SU-DHL-6 (cell line): ENCODE data around the gene SPSB1.

Experiments used
- H2AFZ ChIP-seq: fragments of 200-600 bp; sonication (generic); 2 replicates; pipeline ENCODE4 v1.6.1; 2014; ENCODE audit warnings: low read depth, mild to moderate bottlenecking, moderate library complexity, mixed read lengths, antibody characterized with exemption, low read length; ENCODE audit not compliant: severe bottlenecking
- H3F3A ChIP-seq: fragments of 200-600 bp; shearing (Covaris generic); 2 replicates; pipeline ENCODE4 v1.6.0; 2016; ENCODE audit warnings: antibody characterized with exemption, mild to moderate bottlenecking; ENCODE audit not compliant: insufficient read depth
- H3K27ac ChIP-seq: fragments of 200-600 bp; sonication (generic); 2 replicates; pipeline ENCODE4 v1.5.1; 2016; ENCODE audit warnings: low read depth, mild to moderate bottlenecking, low read length, moderate library complexity, mixed read lengths
- H3K27me3 ChIP-seq: fragments of 200-600 bp; sonication (generic), shearing (Covaris generic); 2 replicates; pipeline ENCODE4 v1.6.0; 2014; ENCODE audit warnings: mild to moderate bottlenecking, low read length
- H3K36me3 ChIP-seq: fragments of 200-600 bp; sonication (generic); 2 replicates; pipeline ENCODE4 v1.6.1; 2014; ENCODE audit warnings: mild to moderate bottlenecking, low read length, mixed read lengths
- H3K4me2 ChIP-seq: fragments of 300-600, 200-600 bp; shearing (Covaris generic), sonication (generic); 2 replicates; pipeline ENCODE4 v1.6.0; 2014; ENCODE audit warnings: low read length, low read depth, mild to moderate bottlenecking; ENCODE audit not compliant: poor library complexity, severe bottlenecking
- H3K4me3 ChIP-seq: fragments of 200-600 bp; sonication (generic); 2 replicates; pipeline ENCODE4 v1.5.1; 2014; ENCODE audit warnings: antibody characterized with exemption, low read length, mild to moderate bottlenecking, mixed read lengths; ENCODE audit not compliant: insufficient read depth, poor library complexity, severe bottlenecking
- H3K79me2 ChIP-seq: fragments of 200-600 bp; sonication (generic); 2 replicates; pipeline ENCODE4 v1.6.1; 2014; ENCODE audit warnings: mild to moderate bottlenecking, low read length, moderate library complexity; ENCODE audit not compliant: insufficient read depth
- H3K9ac ChIP-seq: fragments of 200-600 bp; sonication (generic); 2 replicates; pipeline ENCODE4 v1.7.0; 2014; ENCODE audit warnings: mild to moderate bottlenecking, low read length
- H3K9me2 ChIP-seq: fragments of 200-600 bp; sonication (generic); replicated peaks from 2 replicates; pipeline ENCODE4 v1.6.1; 2014; ENCODE audit warnings: low read length; ENCODE audit not compliant: insufficient read depth
- H3K9me3 ChIP-seq: fragments of 200-600 bp; sonication (generic); 2 replicates; pipeline ENCODE4 v1.6.1; 2014; ENCODE audit warnings: low read length, mixed read lengths; ENCODE audit not compliant: insufficient read depth
- H4K20me1 ChIP-seq: fragments of 200-600 bp; sonication (generic); 2 replicates; pipeline ENCODE4 v1.6.1; 2014; ENCODE audit warnings: low read depth, mild to moderate bottlenecking, antibody characterized with exemption, low read length, moderate library complexity, mixed read lengths
- EZH2phosphoT487 ChIP-seq: fragments of 200-600 bp; sonication (generic), shearing (Covaris generic); conservative IDR thresholded peaks from 2 replicates; pipeline ENCODE4 v1.6.1; 2018; ENCODE audit warnings: mild to moderate bottlenecking, antibody characterized with exemption, low read length, moderate library complexity, mixed read lengths
- TF ChIP-seq, protein P1 (sequence below): fragments of 200-600 bp; sonication (generic); IDR thresholded peaks from one replicate; pipeline ENCODE4 v1.5.1; 2017; ENCODE audit warnings: antibody characterized with exemption, mild to moderate bottlenecking, low read length, moderate library complexity; ENCODE audit not compliant: insufficient read depth, poor library complexity, severe bottlenecking

Gene SPSB1

DNA sequence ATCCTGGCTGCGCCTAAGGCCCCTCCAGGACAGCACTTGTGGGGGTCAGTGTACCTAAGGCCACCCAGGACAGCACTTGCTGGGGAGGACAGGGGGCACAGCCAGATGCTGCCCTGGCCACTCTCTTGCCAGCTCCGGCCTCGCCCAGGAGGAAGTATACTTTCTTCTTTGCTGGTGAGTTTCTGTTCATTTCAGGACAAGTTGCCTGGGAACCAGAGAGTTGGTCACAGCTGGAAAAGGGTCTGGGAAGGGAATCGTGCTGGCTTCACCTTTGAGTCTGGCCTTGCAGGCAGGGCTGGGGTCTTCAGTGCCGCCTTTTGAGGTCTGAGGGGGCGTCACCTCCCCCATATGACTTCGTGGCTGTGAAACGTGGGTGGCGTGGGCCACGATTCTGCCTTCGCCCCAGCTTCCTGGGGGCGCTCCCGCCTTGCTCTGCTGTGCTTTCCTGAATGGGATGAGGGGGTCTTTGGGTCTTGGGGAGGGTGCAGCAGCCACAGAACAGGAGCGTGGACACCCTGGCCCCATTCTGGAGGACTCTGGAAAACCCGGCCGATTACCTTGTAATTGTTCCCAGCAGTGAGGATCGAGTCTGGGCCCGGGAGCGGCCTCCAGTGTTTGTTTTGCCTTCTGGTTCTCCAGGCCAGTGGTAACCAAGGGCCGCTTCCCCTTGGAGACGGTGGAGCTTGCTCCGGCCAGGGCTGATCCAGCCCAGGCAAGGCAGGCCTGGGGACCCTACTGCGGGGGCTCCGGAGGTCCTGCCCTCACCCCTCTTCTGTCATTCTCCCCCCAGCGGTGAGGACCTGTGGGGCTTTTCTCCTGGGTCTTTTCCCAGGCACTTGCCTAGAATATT is 45.9 kb downstream of the SPSB1 start:
- H3K27ac ChIP-seq: no peak overlapping the region
- H3K9me2 ChIP-seq: no peaks in the 10 kb centered on the region
- no peak for TF ChIP-seq EZH2phosphoT487
- TF ChIP-seq, protein P1, sequence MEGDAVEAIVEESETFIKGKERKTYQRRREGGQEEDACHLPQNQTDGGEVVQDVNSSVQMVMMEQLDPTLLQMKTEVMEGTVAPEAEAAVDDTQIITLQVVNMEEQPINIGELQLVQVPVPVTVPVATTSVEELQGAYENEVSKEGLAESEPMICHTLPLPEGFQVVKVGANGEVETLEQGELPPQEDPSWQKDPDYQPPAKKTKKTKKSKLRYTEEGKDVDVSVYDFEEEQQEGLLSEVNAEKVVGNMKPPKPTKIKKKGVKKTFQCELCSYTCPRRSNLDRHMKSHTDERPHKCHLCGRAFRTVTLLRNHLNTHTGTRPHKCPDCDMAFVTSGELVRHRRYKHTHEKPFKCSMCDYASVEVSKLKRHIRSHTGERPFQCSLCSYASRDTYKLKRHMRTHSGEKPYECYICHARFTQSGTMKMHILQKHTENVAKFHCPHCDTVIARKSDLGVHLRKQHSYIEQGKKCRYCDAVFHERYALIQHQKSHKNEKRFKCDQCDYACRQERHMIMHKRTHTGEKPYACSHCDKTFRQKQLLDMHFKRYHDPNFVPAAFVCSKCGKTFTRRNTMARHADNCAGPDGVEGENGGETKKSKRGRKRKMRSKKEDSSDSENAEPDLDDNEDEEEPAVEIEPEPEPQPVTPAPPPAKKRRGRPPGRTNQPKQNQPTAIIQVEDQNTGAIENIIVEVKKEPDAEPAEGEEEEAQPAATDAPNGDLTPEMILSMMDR: no peak

DNA sequence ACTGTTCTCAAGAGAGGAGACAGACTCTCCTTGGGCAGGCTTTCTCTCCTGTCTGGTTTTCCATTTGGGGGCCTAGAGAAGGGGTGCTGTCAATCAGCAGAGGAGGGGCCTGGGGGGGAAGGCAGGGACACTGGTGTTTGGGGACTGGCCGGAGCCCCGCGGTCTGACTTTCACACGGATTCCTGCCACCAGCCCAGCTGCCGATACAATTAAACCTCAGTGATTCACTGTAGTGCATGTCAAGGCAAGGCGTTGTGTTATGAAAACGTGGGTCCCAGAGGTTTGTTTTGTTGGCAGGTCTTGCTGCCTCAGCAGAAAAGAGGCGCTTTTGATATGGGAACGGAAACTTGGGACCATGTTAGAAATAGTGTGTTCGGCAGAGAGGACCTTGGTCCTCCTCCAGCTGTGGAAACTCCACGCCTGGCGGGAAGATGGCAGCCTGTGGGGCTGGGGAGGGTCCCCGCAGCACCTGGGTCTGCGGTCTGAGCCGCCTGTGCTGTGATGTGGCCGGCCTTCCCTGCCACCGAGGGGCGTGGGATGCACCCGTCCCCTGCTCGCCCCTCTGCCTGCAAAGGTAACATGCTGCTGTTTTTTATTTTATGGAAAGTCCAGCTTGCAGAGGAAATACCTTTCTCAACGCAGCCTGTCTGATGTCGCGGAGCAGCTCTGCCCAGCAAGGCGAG is 47.6 kb downstream of the SPSB1 start:
- no peaks in the 10 kb centered on the region for H4K20me1 ChIP-seq
- TF ChIP-seq, protein P1: no peak
- no peak for TF ChIP-seq EZH2phosphoT487

More for the DNA sequence above, 45.9 kb downstream of the SPSB1 start:
- H3K4me3 ChIP-seq: no peak overlapping the region
- no peaks in the 10 kb centered on the region for H3K79me2 ChIP-seq
- no peaks in the 10 kb centered on the region for H4K20me1 ChIP-seq
- no peak overlapping the region for H2AFZ ChIP-seq
- no peaks in the 10 kb centered on the region for H3F3A ChIP-seq
- H3K9ac ChIP-seq: no peak overlapping the region
- no peaks in the 10 kb centered on the region for H3K36me3 ChIP-seq
- no peaks in the 10 kb centered on the region for H3K27me3 ChIP-seq
- H3K4me2 ChIP-seq: no peak overlapping the region
- H3K9me3 ChIP-seq: no peaks in the 10 kb centered on the region

GRCh38 chr1:9340864-9341263 is 48.2 kb downstream of the SPSB1 start:
- Histone ChIP-seq H3F3A (no peaks in the 10 kb centered on the region), H3K36me3 (no peaks in the 10 kb centered on the region), H3K27ac (no peak overlapping the region), H3K27me3 (no peaks in the 10 kb centered on the region), H3K4me3 (no peak overlapping the region), H3K9me3 (no peaks in the 10 kb centered on the region), H3K9ac (no peak overlapping the region), H2AFZ (no peak overlapping the region), H4K20me1 (no peaks in the 10 kb centered on the region), H3K4me2 (no peak overlapping the region), H3K9me2 (no peaks in the 10 kb centered on the region), H3K79me2 (no peaks in the 10 kb centered on the region)
- TF ChIP-seq, protein P1: no peak
- TF ChIP-seq EZH2phosphoT487: no peak

More for the DNA sequence above, 47.6 kb downstream of the SPSB1 start:
- H3F3A ChIP-seq: no peaks in the 10 kb centered on the region
- no peak overlapping the region for H3K27ac ChIP-seq
- no peaks in the 10 kb centered on the region for H3K79me2 ChIP-seq
- H3K9ac ChIP-seq: no peak overlapping the region
- H3K4me3 ChIP-seq: no peak overlapping the region
- no peak overlapping the region for H3K4me2 ChIP-seq
- no peaks in the 10 kb centered on the region for H3K9me2 ChIP-seq
- H2AFZ ChIP-seq: no peak overlapping the region
- H3K36me3 ChIP-seq: no peaks in the 10 kb centered on the region
- H3K9me3 ChIP-seq: no peaks in the 10 kb centered on the region
- H3K27me3 ChIP-seq: no peaks in the 10 kb centered on the region
